ENCODE results near the gene ABCC1.
"Not testable (repeated sequence)": the region's sequence is repeated elsewhere in the genome, so short reads cannot be mapped to it uniquely, and the experiment has no call there.

The ABCC1 gene

DNA sequence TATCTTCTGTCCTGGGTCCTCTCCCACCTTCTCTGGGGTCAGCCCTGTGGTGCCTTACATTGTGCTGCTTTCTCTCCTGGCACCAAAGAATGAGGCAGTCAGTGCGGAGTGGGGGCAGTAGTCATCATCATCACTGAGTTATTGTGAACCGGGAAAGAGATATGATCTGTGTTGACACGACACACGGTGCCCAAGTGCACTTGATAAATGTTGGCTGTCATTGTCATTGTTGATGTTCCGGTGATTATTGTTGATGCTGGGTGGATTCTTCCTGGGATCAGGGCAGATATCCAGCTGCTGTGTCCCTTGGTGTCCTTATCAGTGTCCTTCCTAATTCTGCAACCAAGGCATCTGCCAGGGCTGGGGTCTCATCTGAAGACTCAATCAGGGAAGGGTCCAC, 152.2 kb downstream of the ABCC1 start (continued):
- TF ChIP-seq RBAK (tag by site-specific recombination; IDR thresholded peaks at IDR 0.05) (no peak), ZEB2 (tag by site-specific recombination; IDR thresholded peaks at IDR 0.05) (no peak), ZNF19 (tag by site-specific recombination; IDR thresholded peaks at IDR 0.05; ENCODE audit: low read depth) (no peak), KLF9 (tag by site-specific recombination; IDR thresholded peaks at IDR 0.05; ENCODE audit: low read depth) (no peak), GLIS1 (tag by site-specific recombination; IDR thresholded peaks at IDR 0.05) (no peak), SCRT2 (tag by site-specific recombination; IDR thresholded peaks at IDR 0.05) (no peak), ZBTB20 (tag by site-specific recombination; IDR thresholded peaks at IDR 0.05) (no peak)
- TF ChIP-seq, protein P1, sequence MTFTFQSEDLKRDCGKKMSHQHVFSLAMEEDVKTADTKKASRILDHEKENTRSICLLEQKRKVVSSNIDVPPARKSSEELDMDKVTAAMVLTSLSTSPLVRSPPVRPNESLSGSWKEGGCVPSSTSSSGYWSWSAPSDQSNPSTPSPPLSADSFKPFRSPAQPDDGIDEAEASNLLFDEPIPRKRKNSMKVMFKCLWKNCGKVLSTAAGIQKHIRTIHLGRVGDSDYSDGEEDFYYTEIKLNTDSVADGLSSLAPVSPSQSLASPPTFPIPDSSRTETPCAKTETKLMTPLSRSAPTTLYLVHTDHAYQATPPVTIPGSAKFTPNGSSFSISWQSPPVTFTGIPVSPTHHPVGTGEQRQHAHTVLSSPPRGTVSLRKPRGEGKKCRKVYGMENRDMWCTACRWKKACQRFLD (tag by site-specific recombination; IDR thresholded peaks at IDR 0.05) = no peak
- TF ChIP-seq, protein P2, sequence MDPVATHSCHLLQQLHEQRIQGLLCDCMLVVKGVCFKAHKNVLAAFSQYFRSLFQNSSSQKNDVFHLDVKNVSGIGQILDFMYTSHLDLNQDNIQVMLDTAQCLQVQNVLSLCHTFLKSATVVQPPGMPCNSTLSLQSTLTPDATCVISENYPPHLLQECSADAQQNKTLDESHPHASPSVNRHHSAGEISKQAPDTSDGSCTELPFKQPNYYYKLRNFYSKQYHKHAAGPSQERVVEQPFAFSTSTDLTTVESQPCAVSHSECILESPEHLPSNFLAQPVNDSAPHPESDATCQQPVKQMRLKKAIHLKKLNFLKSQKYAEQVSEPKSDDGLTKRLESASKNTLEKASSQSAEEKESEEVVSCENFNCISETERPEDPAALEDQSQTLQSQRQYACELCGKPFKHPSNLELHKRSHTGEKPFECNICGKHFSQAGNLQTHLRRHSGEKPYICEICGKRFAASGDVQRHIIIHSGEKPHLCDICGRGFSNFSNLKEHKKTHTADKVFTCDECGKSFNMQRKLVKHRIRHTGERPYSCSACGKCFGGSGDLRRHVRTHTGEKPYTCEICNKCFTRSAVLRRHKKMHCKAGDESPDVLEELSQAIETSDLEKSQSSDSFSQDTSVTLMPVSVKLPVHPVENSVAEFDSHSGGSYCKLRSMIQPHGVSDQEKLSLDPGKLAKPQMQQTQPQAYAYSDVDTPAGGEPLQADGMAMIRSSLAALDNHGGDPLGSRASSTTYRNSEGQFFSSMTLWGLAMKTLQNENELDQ (tag by site-specific recombination; IDR thresholded peaks at IDR 0.05; ENCODE audit: low read depth) = no peak

DNA sequence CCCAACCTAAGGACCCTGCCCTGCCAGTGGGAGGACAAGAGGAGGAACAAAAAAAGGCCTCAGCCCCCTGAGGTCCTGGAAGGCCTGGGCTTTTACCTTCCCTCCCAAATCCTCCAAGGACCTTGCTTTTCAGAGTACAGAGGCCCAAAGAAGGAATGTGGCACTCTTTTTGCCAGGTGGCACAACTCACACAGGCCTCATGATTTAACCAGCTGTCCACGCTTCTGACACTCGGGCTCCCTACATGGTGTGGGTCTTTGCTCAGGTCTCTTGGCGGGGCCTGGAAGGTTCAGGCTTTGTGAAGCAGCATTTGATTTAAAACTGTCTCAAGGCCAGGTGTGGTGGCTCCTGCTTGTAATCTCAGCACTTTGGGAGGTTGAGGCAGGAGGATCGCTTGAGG, 153.3 kb downstream of the ABCC1 start:
- TF ChIP-seq KLF7 (tag by site-specific recombination; IDR thresholded peaks at IDR 0.05; ENCODE audit: borderline replicate concordance) = no peak
- H3K4me3 ChIP-seq (ENCODE audit: low read depth, low read length) = no peak overlapping the region
- ChIA-PET CTCF (no interaction called here), POLR2A (no interaction called here)
- no peaks in the 10 kb centered on the region for H3K9me3 ChIP-seq (ENCODE audit: control insufficient read depth, insufficient read depth, low read depth, low read length)
- no peak overlapping the region for H3K27ac ChIP-seq (ENCODE audit: extremely low read depth, low read depth, low read length)
- H3K4me1 ChIP-seq (ENCODE audit: control insufficient read depth, insufficient read depth, low read length) = no peaks in the 10 kb centered on the region
- peaks cover 0 to 59% of the 10 kb centered on the region in 2 experiments; a peak in 2 of 3 replicates for H3K36me3 ChIP-seq (ENCODE audit: control insufficient read depth in 2 of 2, insufficient read depth in 1 of 2, low read length in 2 of 2)

DNA sequence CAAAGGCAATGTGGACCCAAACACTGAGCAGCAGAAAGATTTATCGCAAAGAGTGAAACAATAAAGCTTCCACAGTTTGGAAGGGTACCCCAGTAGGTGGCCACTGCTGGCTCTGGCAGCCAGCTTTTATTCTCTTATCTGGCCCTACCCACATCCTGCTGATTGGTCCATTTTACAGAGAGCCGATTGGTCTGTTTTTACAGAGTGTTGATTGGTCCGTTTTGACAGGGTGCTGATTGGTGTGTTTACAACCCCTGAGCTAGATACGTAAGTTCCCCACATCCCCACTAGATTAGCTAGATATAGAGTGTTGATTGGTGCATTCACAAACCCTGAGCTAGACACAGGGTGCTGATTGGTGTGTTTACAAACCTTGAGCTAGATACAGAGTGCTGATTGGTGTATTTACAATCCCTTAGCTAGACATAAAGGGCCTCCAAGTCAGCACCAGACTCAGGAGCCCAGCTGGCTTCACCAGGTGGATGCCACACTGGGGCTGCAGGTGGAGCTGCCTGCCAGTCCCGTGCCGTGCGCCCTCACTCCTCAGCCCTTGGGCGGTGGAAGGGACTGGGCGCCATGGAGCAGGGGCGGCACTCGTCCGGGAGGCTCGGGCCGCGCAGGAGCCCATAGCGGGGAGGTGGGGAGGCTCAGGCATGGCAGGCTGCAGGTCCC, 154.9 kb downstream of the ABCC1 start:
- H3K36me3 ChIP-seq (ENCODE audit: control insufficient read depth in 2 of 2, insufficient read depth in 1 of 2, low read length in 2 of 2) = peaks cover 6 to 52% of the 10 kb centered on the region in 2 experiments; a peak in 2 of 3 replicates
- CTCF ChIA-PET; H3K4me1 ChIP-seq (ENCODE audit: control insufficient read depth, insufficient read depth, low read length); H3K27ac ChIP-seq (ENCODE audit: extremely low read depth, low read depth, low read length); POLR2A ChIA-PET; H3K9me3 ChIP-seq (ENCODE audit: control insufficient read depth, insufficient read depth, low read depth, low read length); H3K4me3 ChIP-seq (ENCODE audit: low read depth, low read length): not testable (repeated sequence)

DNA sequence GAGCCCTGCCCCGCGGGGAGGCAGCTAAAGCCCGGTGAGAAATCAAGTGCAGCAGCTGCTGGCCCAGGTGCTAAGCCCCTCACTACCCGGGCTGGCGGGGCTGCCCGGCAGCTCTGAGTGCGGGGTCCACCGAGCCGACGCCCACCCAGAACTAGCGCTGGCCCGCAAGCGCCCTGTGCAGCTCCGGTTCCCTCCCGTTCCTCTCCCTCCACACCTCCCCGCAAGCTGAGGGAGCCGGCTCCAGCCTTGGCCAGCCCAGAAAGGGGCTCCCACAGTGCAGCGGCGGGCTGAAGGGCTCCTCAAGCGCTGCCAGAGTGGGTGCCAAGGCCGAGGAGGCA, 155.4 kb downstream of the ABCC1 start:
- H3K36me3 ChIP-seq (ENCODE audit: control insufficient read depth in 2 of 2, insufficient read depth in 1 of 2, low read length in 2 of 2) = peaks cover 6 to 56% of the 10 kb centered on the region in 2 experiments; a peak in 2 of 3 replicates
- CTCF ChIA-PET = not testable (repeated sequence)

DNA sequence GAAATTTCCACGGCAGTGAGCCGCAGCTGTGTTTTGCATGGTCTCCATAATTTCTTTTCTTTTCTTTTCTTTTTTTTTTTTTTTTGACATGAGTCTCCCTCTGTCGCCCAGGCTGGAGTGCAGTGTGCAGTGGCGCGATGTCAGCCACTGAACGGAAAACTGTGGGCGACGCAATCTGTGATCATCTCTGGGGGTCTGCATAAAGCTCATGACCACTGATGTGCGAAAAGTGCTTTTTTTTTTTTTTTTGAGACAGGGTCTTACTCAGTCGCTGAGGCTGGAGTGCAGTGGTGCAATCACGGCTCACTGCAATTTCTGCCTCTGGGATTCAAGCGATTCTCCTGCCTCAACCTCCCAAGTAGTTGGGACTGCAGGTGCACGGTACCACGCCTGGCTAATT, 156.2 kb downstream of the ABCC1 start:
- H3K4me3 ChIP-seq (ENCODE audit: low read depth, low read length) = no peak overlapping the region
- CTCF ChIA-PET = interaction anchor here (0.7 kb wide), 1 partner anchor 9 kb away, joined by 3 read pairs; no protein-coding TSS in a partner anchor

More for the DNA sequence above, 155.4 kb downstream of the ABCC1 start:
- H3K9me3 ChIP-seq (ENCODE audit: control insufficient read depth, insufficient read depth, low read depth, low read length); H3K27ac ChIP-seq (ENCODE audit: extremely low read depth, low read depth, low read length); POLR2A ChIA-PET; H3K4me1 ChIP-seq (ENCODE audit: control insufficient read depth, insufficient read depth, low read length); H3K4me3 ChIP-seq (ENCODE audit: low read depth, low read length): not testable (repeated sequence)

More for the DNA sequence above, 156.2 kb downstream of the ABCC1 start:
- no peak for TF ChIP-seq ZNF654 (tag by site-specific recombination; IDR thresholded peaks at IDR 0.05; ENCODE audit: low read depth)
- no peak for TF ChIP-seq MYNN (tag by site-specific recombination; IDR thresholded peaks at IDR 0.05; ENCODE audit: borderline replicate concordance)
- no peak for TF ChIP-seq ZNF785 (tag by site-specific recombination; IDR thresholded peaks at IDR 0.05)
- TF ChIP-seq ZSCAN30 (tag by site-specific recombination; IDR thresholded peaks at IDR 0.05) = no peak
- no peak for TF ChIP-seq ZBTB48 (tag by site-specific recombination; IDR thresholded peaks at IDR 0.05)
- no peak for TF ChIP-seq ZFP37 (tag by site-specific recombination; IDR thresholded peaks at IDR 0.05)
- no peak for TF ChIP-seq ZNF76 (tag by site-specific recombination; IDR thresholded peaks at IDR 0.05; ENCODE audit: borderline replicate concordance, low read depth)
- no peak for TF ChIP-seq ZNF132 (tag by site-specific recombination; IDR thresholded peaks at IDR 0.05; ENCODE audit: borderline replicate concordance)
- no peak for TF ChIP-seq GLI4 (tag by site-specific recombination; IDR thresholded peaks at IDR 0.05)
- no peak for TF ChIP-seq KLF16 (tag by site-specific recombination; IDR thresholded peaks at IDR 0.05)
- Histone ChIP-seq H3K9me3 (ENCODE audit: control insufficient read depth, insufficient read depth, low read depth, low read length) (no peaks in the 10 kb centered on the region), H3K4me1 (ENCODE audit: control insufficient read depth, insufficient read depth, low read length) (no peaks in the 10 kb centered on the region), H3K36me3 (ENCODE audit: control insufficient read depth in 2 of 2, insufficient read depth in 1 of 2, low read length in 2 of 2) (peaks cover 10 to 64% of the 10 kb centered on the region in 2 experiments; a peak in 2 of 3 replicates), H3K27ac (ENCODE audit: extremely low read depth, low read depth, low read length) (no peak overlapping the region)
- POLR2A ChIA-PET = no interaction called here
